ENCODE data around the gene PARP9. TPM values are rescaled to one million over a fixed set of nuclear protein-coding genes. Genes with fewer than 3 reads are reported as not detected.

PARP9 gene
- total and polyA plus RNA-seq, 2 of the 13 experiments (the other 11 are each of a cell fraction or from before 2014, with no cell fraction given): 6.5 to 10.6 TPM

GRCh38 chr3:122558605-122559004 lies 5.5 kb downstream of the PARP9 start:
- Histone ChIP-seq H3K27ac (ENCODE audit: extremely low read length, insufficient read depth, low read length) (no peak overlapping the region), H3K4me1 (ENCODE audit: insufficient read depth, low read length) (peaks cover 16% of the 10 kb centered on the region), H3K4me2 (ENCODE audit: low read depth, low read length) (no peak overlapping the region), H3K9me3 (ENCODE audit: low read length) (no peaks in the 10 kb centered on the region), H3K27me3 (ENCODE audit: control insufficient read depth in 1 of 2, insufficient read depth in 2 of 2, low read length in 2 of 2) (no peaks in the 10 kb centered on the region), H3K79me2 (ENCODE audit: insufficient read depth, low read length) (no peaks in the 10 kb centered on the region), H3K36me3 (replicated peaks in 1 of 2; ENCODE audit: control insufficient read depth in 1 of 2, insufficient read depth in 2 of 2, low read length in 2 of 2) (no peaks in the 10 kb centered on the region), H3K9ac (ENCODE audit: insufficient read depth, low read depth, low read length) (no peak overlapping the region), H3K4me3 (replicated peaks in 1 of 3; ENCODE audit: insufficient read depth in 1 of 3, low read depth in 2 of 3, low read length in 3 of 3) (no peak overlapping the region), H4K20me1 (ENCODE audit: insufficient read depth, low read length) (no peaks in the 10 kb centered on the region), H2AFZ (ENCODE audit: low read length) (no peak overlapping the region)
- in situ Hi-C loops (cut with HindIII; ENCODE audit: extremely low pct_ligation_motif_present, low pct_unique_long_range_greater_than_20kb): loop anchor here (5.0 kb wide), 1 partner anchor 119 kb away; no protein-coding TSS in a partner anchor
- FAIRE-seq: no peak
- 75% methylated on average over 6 of the region's 6 CpGs for WGBS (ENCODE audit: low lambda C conversion rate)
- intact Hi-C loops (cut with micrococcal nuclease; ENCODE audit: unreplicated experiment): no loop called here
- POLR2A ChIA-PET: interaction anchor here (1.0 to 1.3 kb wide), 2 partner anchors 102 to 121 kb away, joined by 3 read pairs; no protein-coding TSS in a partner anchor
- CTCF ChIA-PET (ENCODE audit: low intra/inter-chr PET ratio, low total read pairs): no interaction called here
- peak; percentile 25 for DNase-seq (ENCODE audit: low spot score)
- BruUV-seq (replicated peaks): no TSS peak
- peak; percentile 76 for ATAC-seq
- TF ChIP-seq EP300 (IDR thresholded peaks at IDR 0.05; ENCODE audit: low read depth in 2 of 2, low read length in 2 of 2) (no peak), EP300 (CRISPR knock-in tag; IDR thresholded peaks at IDR 0.05; ENCODE audit: borderline replicate concordance) (no peak), ZNF138 (CRISPR knock-in tag; IDR thresholded peaks at IDR 0.05; ENCODE audit: low read depth) (no peak), ISX (CRISPR knock-in tag; conservative IDR thresholded peaks at IDR 0.05) (no peak), ZNF281 (CRISPR knock-in tag; IDR thresholded peaks at IDR 0.05; ENCODE audit: borderline replicate concordance) (no peak), U2AF2 (IDR thresholded peaks at IDR 0.05; ENCODE audit: low read depth, low read length) (no peak), PRDM10 (CRISPR knock-in tag; IDR thresholded peaks at IDR 0.05; ENCODE audit: low read depth) (no peak), NAIF1 (CRISPR knock-in tag; IDR thresholded peaks at IDR 0.05; ENCODE audit: borderline replicate concordance) (no peak), SIN3B (IDR thresholded peaks at IDR 0.05; ENCODE audit: low read length) (no peak), WIZ (CRISPR knock-in tag; IDR thresholded peaks at IDR 0.05) (no peak), NCOA5 (CRISPR knock-in tag; IDR thresholded peaks at IDR 0.05) (no peak), ZNF800 (CRISPR knock-in tag; IDR thresholded peaks at IDR 0.05) (no peak), NCOR1 (IDR thresholded peaks at IDR 0.05; ENCODE audit: borderline replicate concordance, low read length) (0 out of 2 replicates have a peak, but pooled peaks have one; percentile 20), ISL2 (CRISPR knock-in tag; IDR thresholded peaks at IDR 0.05) (no peak), TEAD3 (CRISPR knock-in tag; optimal IDR thresholded peaks at IDR 0.05; ENCODE audit: borderline replicate concordance) (no peak), FOXA3 (CRISPR knock-in tag; IDR thresholded peaks at IDR 0.05) (no peak), ZNF557 (CRISPR knock-in tag; IDR thresholded peaks at IDR 0.05) (no peak), ZNF7 (CRISPR knock-in tag; IDR thresholded peaks at IDR 0.05) (no peak), ZNF34 (CRISPR knock-in tag; IDR thresholded peaks at IDR 0.05; ENCODE audit: borderline replicate concordance) (no peak)
